Measurements from ENCODE around the gene RPL36AL.

GRCh38 chr14:49623941-49624839, 3.8 kb upstream of the RPL36AL start:
- no peak for TF ChIP-seq CTCF (IDR thresholded peaks at IDR 0.05)
- TF ChIP-seq EP300 (IDR thresholded peaks at IDR 0.05; ENCODE audit: low read depth), result no peak
- TF ChIP-seq POLR2A (IDR thresholded peaks at IDR 0.05), result no peak
- peak in 1 of 3 donors; percentile 15 for TF ChIP-seq POLR2AphosphoS5 (IDR thresholded peaks at IDR 0.05)

All from transverse colon (tissue), 4 donors.